IMR-90 (cell line): ENCODE data around the gene BCAT1. TPM values are rescaled to one million over a fixed set of nuclear protein-coding genes. Genes with fewer than 3 reads are reported as not detected.

ENCODE experiments used
- ATAC-seq: fragments of 200-7000 bp; cut with Tn5 transposase; 2 replicates; pipeline ENCODE4 v1.9.1; 2020; ENCODE audit warnings: low read depth, mild to moderate bottlenecking, moderate library complexity
- BruUV-seq: library from RNA; stranded (reverse); fragments of 400-500 nt; replicated peaks from 2 replicates; lab custom pipeline; 2021; lab: Mats Ljungman, UMichigan
- CTCF ChIA-PET: fragments of 300-600 bp; formaldehyde crosslinking; extraction: SDS; loops from one replicate; lab custom pipeline; 2021; ENCODE audit warnings: antibody characterized with exemption; lab: Yijun Ruan, JAX
- POLR2A ChIA-PET: fragments of 300-600 bp; sonication (Branson Sonifier 250); formaldehyde crosslinking; loops from one replicate; lab custom pipeline; 2022; ENCODE audit warnings: antibody characterized with exemption; ENCODE audit not compliant: unreplicated experiment; lab: Charles Lee
- DNase-seq: peaks from one replicate; pipeline ENCODE4 v3.0.0; 2013
- H2AFZ ChIP-seq: replicated peaks from 2 replicates; pipeline ENCODE3; 2013; ENCODE audit warnings: low read length, mild to moderate bottlenecking; ENCODE audit not compliant: poor library complexity
- H2AK5ac ChIP-seq: 2 replicates; pipeline ENCODE4 v1.6.1; 2013; ENCODE audit warnings: low read depth, low read length, inconsistent platforms
- H2AK9ac ChIP-seq: replicated peaks from 2 replicates; pipeline ENCODE3; 2013; ENCODE audit warnings: mild to moderate bottlenecking, low read depth, low read length, moderate library complexity; ENCODE audit not compliant: poor library complexity
- H2BK120ac ChIP-seq: 2 replicates; pipeline ENCODE4 v1.6.1; 2013; ENCODE audit warnings: low read depth, low read length, inconsistent platforms
- H2BK15ac ChIP-seq: 3 replicates; pipeline ENCODE4 v1.6.1; 2013; ENCODE audit warnings: low read depth, low read length, inconsistent platforms
- H2BK20ac ChIP-seq: 2 replicates; pipeline ENCODE4 v1.6.1; 2013; ENCODE audit warnings: low read depth, mild to moderate bottlenecking, inconsistent platforms, low read length, moderate library complexity
- H2BK5ac ChIP-seq: 2 replicates; pipeline ENCODE4 v1.6.1; 2013; ENCODE audit warnings: mild to moderate bottlenecking, low read depth, low read length, inconsistent platforms; ENCODE audit not compliant: poor library complexity, severe bottlenecking
- H3K14ac ChIP-seq: replicated peaks from 2 replicates; pipeline ENCODE4 v1.6.1; 2013; ENCODE audit warnings: low read depth, low read length, inconsistent platforms
- H3K18ac ChIP-seq: 2 replicates; pipeline ENCODE4 v1.6.1; 2013; ENCODE audit warnings: low read depth, low read length, control low read depth
- H3K23ac ChIP-seq: 2 replicates; pipeline ENCODE4 v1.6.1; 2013; ENCODE audit warnings: low read depth, low read length, inconsistent platforms
- H3K27ac ChIP-seq: 2 replicates; pipeline ENCODE4 v1.5.1; 2013; ENCODE audit warnings: mild to moderate bottlenecking, control low read depth, low read length; ENCODE audit not compliant: insufficient read depth
- H3K27me3 ChIP-seq: 2 replicates; pipeline ENCODE4 v1.6.1; 2013; ENCODE audit warnings: low read length; ENCODE audit not compliant: control insufficient read depth, insufficient read depth
- H3K36me3 ChIP-seq: 2 replicates; pipeline ENCODE4 v1.6.1; 2013; ENCODE audit warnings: low read length, mixed read lengths; ENCODE audit not compliant: control insufficient read depth, insufficient read depth
- H3K4ac ChIP-seq: 2 replicates; pipeline ENCODE4 v1.6.1; 2013; ENCODE audit warnings: low read depth, low read length, inconsistent platforms
- H3K4me1 ChIP-seq: 2 replicates; pipeline ENCODE4 v1.6.1; 2013; ENCODE audit warnings: low read length, mixed read lengths; ENCODE audit not compliant: control insufficient read depth, insufficient read depth
- H3K4me2 ChIP-seq: 2 replicates; pipeline ENCODE4 v1.6.1; 2013; ENCODE audit warnings: low read depth, mild to moderate bottlenecking, control low read depth, low read length, moderate library complexity
- H3K4me3 ChIP-seq: 2 replicates; pipeline ENCODE4 v1.5.1; 2013; ENCODE audit warnings: low read depth, mild to moderate bottlenecking, control low read depth, low read length, moderate library complexity; ENCODE audit not compliant: insufficient read depth
- H3K56ac ChIP-seq: 2 replicates; pipeline ENCODE4 v1.6.1; 2013; ENCODE audit warnings: low read length, inconsistent platforms; ENCODE audit not compliant: insufficient read depth; ENCODE audit errors: extremely low read depth
- H3K79me1 ChIP-seq, 2 experiments: 2 replicates each; pipeline ENCODE4 v1.6.1; 2013; ENCODE audit warnings: low read length in 2 of 2, inconsistent platforms in 1 of 2, low read depth in 1 of 2
- H3K9ac ChIP-seq: 2 replicates; pipeline ENCODE4 v1.6.1; 2013; ENCODE audit warnings: low read depth, low read length, control low read depth
- H3K9me1 ChIP-seq: 2 replicates; pipeline ENCODE4 v1.6.1; 2013; ENCODE audit warnings: low read length, inconsistent platforms; ENCODE audit not compliant: insufficient read depth
- H3K9me3 ChIP-seq: 2 replicates; pipeline ENCODE4 v1.6.1; 2013; ENCODE audit warnings: low read length; ENCODE audit not compliant: control insufficient read depth, insufficient read depth
- H4K20me1 ChIP-seq: 2 replicates; pipeline ENCODE4 v1.6.1; 2013; ENCODE audit warnings: low read length, inconsistent platforms; ENCODE audit not compliant: insufficient read depth
- H4K5ac ChIP-seq: 2 replicates; pipeline ENCODE4 v1.6.1; 2013; ENCODE audit warnings: mild to moderate bottlenecking, low read depth, low read length, control low read depth
- H4K8ac ChIP-seq, 2 experiments: 2 replicates each; pipeline ENCODE4 v1.6.1; 2013; ENCODE audit warnings: low read depth in 2 of 2, low read length in 2 of 2, control low read depth in 1 of 2, inconsistent platforms in 1 of 2
- H4K91ac ChIP-seq: 2 replicates; pipeline ENCODE4 v1.6.1; 2013; ENCODE audit warnings: low read depth, low read length, inconsistent platforms; ENCODE audit not compliant: insufficient read depth
- BHLHE40 ChIP-seq: fragments of 150-350 bp; IDR thresholded peaks from 2 replicates; pipeline ENCODE4 v1.6.1; 2016; ENCODE audit warnings: mild to moderate bottlenecking, low read depth, low read length
- CEBPB ChIP-seq: IDR thresholded peaks from 2 replicates; pipeline ENCODE4 v1.6.1; 2012; ENCODE audit warnings: low read depth, low read length, improper control_type of control experiment
- CHD1 ChIP-seq: IDR thresholded peaks from 2 replicates; pipeline ENCODE4 v1.6.1; 2012; ENCODE audit warnings: low read depth, low read length, improper control_type of control experiment
- FOS ChIP-seq: fragments of 150-350 bp; IDR thresholded peaks from 2 replicates; pipeline ENCODE4 v1.6.1; 2016; ENCODE audit warnings: low read depth, low read length
- MAFK ChIP-seq: IDR thresholded peaks from 2 replicates; pipeline ENCODE4 v1.6.1; 2012; ENCODE audit warnings: low read depth, low read length, improper control_type of control experiment
- MAZ ChIP-seq: IDR thresholded peaks from 2 replicates; pipeline ENCODE4 v1.6.1; 2012; ENCODE audit warnings: low read depth, mild to moderate bottlenecking, low read length, improper control_type of control experiment, moderate library complexity, borderline replicate concordance
- MXI1 ChIP-seq: IDR thresholded peaks from 2 replicates; pipeline ENCODE4 v1.6.1; 2012; ENCODE audit warnings: low read depth, mild to moderate bottlenecking, low read length, moderate library complexity, borderline replicate concordance
- NFE2L2 ChIP-seq: fragments of 150-350 bp; IDR thresholded peaks from 2 replicates; pipeline ENCODE4 v1.6.1; 2016; ENCODE audit warnings: low read depth, mild to moderate bottlenecking, low read length
- POLR2A ChIP-seq: IDR thresholded peaks from 2 replicates; pipeline ENCODE4 v1.6.1; 2012; ENCODE audit warnings: mild to moderate bottlenecking, low read depth, low read length
- RAD21 ChIP-seq: IDR thresholded peaks from 2 replicates; pipeline ENCODE4 v1.6.1; 2012; ENCODE audit warnings: low read length, improper control_type of control experiment
- RCOR1 ChIP-seq: IDR thresholded peaks from 2 replicates; pipeline ENCODE4 v1.6.1; 2012; ENCODE audit warnings: mild to moderate bottlenecking, low read length, improper control_type of control experiment; ENCODE audit not compliant: insufficient replicate concordance
- RFX5 ChIP-seq: IDR thresholded peaks from 2 replicates; pipeline ENCODE4 v1.8.0; 2012; ENCODE audit warnings: low read depth, mild to moderate bottlenecking, low read length, moderate library complexity
- SMC3 ChIP-seq: fragments of 150-350 bp; IDR thresholded peaks from 2 replicates; pipeline ENCODE4 v1.6.1; 2016; ENCODE audit warnings: low read depth, mild to moderate bottlenecking, antibody characterized with exemption, low read length, moderate library complexity
- WGBS, 2 experiments: methylation state at CpG; one replicate each; pipeline versions ENCODE4 v1.1.5 to v1.1.7; 2013; ENCODE audit warnings: missing lambda C conversion rate in 2 of 2; ENCODE audit not compliant: insufficient read length in 1 of 2; ENCODE audit errors: extremely low coverage in 2 of 2; 5-methylcytosine and 5-hydroxymethylcytosine counted together
- dilution Hi-C: fragments of 300-500 bp; cut with HindIII; formaldehyde crosslinking; loops from one replicate; pipeline ENCODE4 v1.14.3; 2018; ENCODE audit warnings: low sequenced_read_pairs; ENCODE audit not compliant: unreplicated experiment
- in situ Hi-C: fragments of 300-500 bp; cut with MboI; formaldehyde crosslinking; loops from 3 replicates; pipeline ENCODE4 v1.14.3; 2019; ENCODE audit warnings: low sequenced_read_pairs, inconsistent platforms, mixed read lengths
- intact Hi-C: fragments of 100-400 bp; cut with micrococcal nuclease; formaldehyde crosslinking; loops from 2 replicates; pipeline ENCODE4 v1.10.0; 2022
- polyA plus RNA-seq, 3 experiments: library from polyadenylated mRNA; depleted of rRNA; stranded (reverse); fragments of >200 nt; gene quantifications; 2 replicates each; pipeline ENCODE4 v1.2.3, GENCODE V29; 2012; ENCODE audit warnings: low replicate concordance in 1 of 3
- total RNA-seq: library from RNA; depleted of rRNA; stranded (reverse); fragments of >200 nt; gene quantifications from 2 replicates; pipeline ENCODE4 v1.2.3, GENCODE V29; 2012
- TF ChIP-seq, protein P1 (sequence below): fragments of 150-350 bp; IDR thresholded peaks from 2 replicates; pipeline ENCODE4 v1.6.1; 2017; ENCODE audit warnings: mild to moderate bottlenecking, antibody characterized with exemption, low read length, low read depth
- TF ChIP-seq, protein P2 (sequence below): conservative IDR thresholded peaks from 2 replicates; pipeline ENCODE4 v1.5.1; 2012; ENCODE audit warnings: mild to moderate bottlenecking, low read depth, low read length, improper control_type of control experiment
- TF ChIP-seq, protein P3 (sequence below): fragments of 150-350 bp; IDR thresholded peaks from 2 replicates; pipeline ENCODE4 v1.6.1; 2016; ENCODE audit warnings: low read depth, mild to moderate bottlenecking, low read length, moderate library complexity, borderline replicate concordance

BCAT1 gene
- total and polyA plus RNA-seq, 2 of the 4 experiments (the other 2 are of a cell fraction) = 30.4 to 683 TPM

DNA sequence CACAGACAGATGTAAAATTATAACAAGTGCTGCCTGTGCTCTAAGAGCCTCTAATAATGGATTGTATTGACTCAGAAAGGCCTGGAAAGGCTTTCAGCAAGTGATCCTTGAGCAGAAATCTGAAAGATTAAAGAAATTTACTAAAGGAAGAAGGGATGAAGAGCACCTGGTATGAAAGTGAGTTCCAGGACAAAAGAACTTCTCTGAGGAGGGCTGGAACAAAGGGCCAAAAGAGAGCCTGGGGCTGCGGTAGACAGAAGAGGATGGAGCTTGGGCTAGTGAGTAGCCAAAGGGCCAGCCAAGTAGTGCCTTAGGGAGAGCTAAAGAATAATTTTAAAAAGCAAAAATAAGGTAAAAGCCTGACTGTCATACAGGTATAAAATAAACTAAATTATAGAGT is 44.0 kb downstream of the BCAT1 start:
- dilution Hi-C loops = no loop called here
- no peak overlapping the region for H3K4me2 ChIP-seq
- CTCF ChIA-PET = no interaction called here

More for the DNA sequence above, 44.0 kb downstream of the BCAT1 start:
- H3K9ac ChIP-seq = no peak overlapping the region
- no peak overlapping the region for H2BK5ac ChIP-seq
- no peak for DNase-seq
- no peak overlapping the region for H4K91ac ChIP-seq
- H4K20me1 ChIP-seq = peaks cover 41% of the 10 kb centered on the region
- H2BK120ac ChIP-seq = no peak overlapping the region
- no CpG with 5 or more reads among the region's 1 CpG for WGBS, 2 experiments
- H3K23ac ChIP-seq = 0 out of 2 replicates have a peak overlapping the region, but pooled peaks have one; percentile 25
- peaks cover 30% of the 10 kb centered on the region for H3K9me1 ChIP-seq
- H2BK15ac ChIP-seq = no peak overlapping the region
- H3K4me1 ChIP-seq = peaks cover 30% of the 10 kb centered on the region
- no peaks in the 10 kb centered on the region for H3K27me3 ChIP-seq
- H2AFZ ChIP-seq = no peak overlapping the region
- no peak overlapping the region for H3K14ac ChIP-seq
- H3K4ac ChIP-seq = no peak overlapping the region
- peak overlapping the region; percentile 17; the same call in 1 of the 2 replicates for H2BK20ac ChIP-seq
- H3K4me3 ChIP-seq = no peak overlapping the region
- intact Hi-C loops (no loop called here), in situ Hi-C loops (no loop called here)
- H3K56ac ChIP-seq = no peak overlapping the region
- POLR2A ChIA-PET = interaction anchor here (0.6 kb wide), 1 partner anchor 48 kb away, joined by 14 read pairs; no protein-coding TSS in a partner anchor
- H3K36me3 ChIP-seq = peaks cover 4% of the 10 kb centered on the region
- H3K9me3 ChIP-seq = 0 out of 2 replicates have a peak, but pooled peaks cover under 1% of the 10 kb centered on the region
- no peak overlapping the region; the same call in 1 of the 2 replicates for H4K5ac ChIP-seq
- no peak for ATAC-seq
- H2AK5ac ChIP-seq = no peak overlapping the region; the same call in 1 of the 2 replicates
- no peak overlapping the region for H3K27ac ChIP-seq
- no peak overlapping the region for H4K8ac ChIP-seq
- TF ChIP-seq, protein P1, sequence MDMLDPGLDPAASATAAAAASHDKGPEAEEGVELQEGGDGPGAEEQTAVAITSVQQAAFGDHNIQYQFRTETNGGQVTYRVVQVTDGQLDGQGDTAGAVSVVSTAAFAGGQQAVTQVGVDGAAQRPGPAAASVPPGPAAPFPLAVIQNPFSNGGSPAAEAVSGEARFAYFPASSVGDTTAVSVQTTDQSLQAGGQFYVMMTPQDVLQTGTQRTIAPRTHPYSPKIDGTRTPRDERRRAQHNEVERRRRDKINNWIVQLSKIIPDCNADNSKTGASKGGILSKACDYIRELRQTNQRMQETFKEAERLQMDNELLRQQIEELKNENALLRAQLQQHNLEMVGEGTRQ = no peak
- TF ChIP-seq NFE2L2 = no peak
- TF ChIP-seq, protein P2, sequence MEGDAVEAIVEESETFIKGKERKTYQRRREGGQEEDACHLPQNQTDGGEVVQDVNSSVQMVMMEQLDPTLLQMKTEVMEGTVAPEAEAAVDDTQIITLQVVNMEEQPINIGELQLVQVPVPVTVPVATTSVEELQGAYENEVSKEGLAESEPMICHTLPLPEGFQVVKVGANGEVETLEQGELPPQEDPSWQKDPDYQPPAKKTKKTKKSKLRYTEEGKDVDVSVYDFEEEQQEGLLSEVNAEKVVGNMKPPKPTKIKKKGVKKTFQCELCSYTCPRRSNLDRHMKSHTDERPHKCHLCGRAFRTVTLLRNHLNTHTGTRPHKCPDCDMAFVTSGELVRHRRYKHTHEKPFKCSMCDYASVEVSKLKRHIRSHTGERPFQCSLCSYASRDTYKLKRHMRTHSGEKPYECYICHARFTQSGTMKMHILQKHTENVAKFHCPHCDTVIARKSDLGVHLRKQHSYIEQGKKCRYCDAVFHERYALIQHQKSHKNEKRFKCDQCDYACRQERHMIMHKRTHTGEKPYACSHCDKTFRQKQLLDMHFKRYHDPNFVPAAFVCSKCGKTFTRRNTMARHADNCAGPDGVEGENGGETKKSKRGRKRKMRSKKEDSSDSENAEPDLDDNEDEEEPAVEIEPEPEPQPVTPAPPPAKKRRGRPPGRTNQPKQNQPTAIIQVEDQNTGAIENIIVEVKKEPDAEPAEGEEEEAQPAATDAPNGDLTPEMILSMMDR = no peak
- TF ChIP-seq MXI1 = no peak
- no peak for TF ChIP-seq MAZ
- TF ChIP-seq FOS = no peak
- no peak for TF ChIP-seq SMC3
- TF ChIP-seq CEBPB = no peak
- no peak for TF ChIP-seq BHLHE40
- TF ChIP-seq, protein P3, sequence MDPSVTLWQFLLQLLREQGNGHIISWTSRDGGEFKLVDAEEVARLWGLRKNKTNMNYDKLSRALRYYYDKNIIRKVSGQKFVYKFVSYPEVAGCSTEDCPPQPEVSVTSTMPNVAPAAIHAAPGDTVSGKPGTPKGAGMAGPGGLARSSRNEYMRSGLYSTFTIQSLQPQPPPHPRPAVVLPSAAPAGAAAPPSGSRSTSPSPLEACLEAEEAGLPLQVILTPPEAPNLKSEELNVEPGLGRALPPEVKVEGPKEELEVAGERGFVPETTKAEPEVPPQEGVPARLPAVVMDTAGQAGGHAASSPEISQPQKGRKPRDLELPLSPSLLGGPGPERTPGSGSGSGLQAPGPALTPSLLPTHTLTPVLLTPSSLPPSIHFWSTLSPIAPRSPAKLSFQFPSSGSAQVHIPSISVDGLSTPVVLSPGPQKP = no peak
- TF ChIP-seq CHD1 = no peak
- no peak for TF ChIP-seq RFX5
- no peak for TF ChIP-seq RCOR1
- no peak for TF ChIP-seq RAD21
- no peak for TF ChIP-seq MAFK
- TF ChIP-seq POLR2A = no peak
- H3K18ac ChIP-seq = no peak overlapping the region
- no TSS peak for BruUV-seq
- no peak overlapping the region for H2AK9ac ChIP-seq
- peaks cover 56 to 92% of the 10 kb centered on the region in 2 experiments for H3K79me1 ChIP-seq
